HG03378 (cell line): ENCODE results near the gene MYRF.

Source experiments
- ATAC-seq: cut with Tn5 transposase; IDR thresholded peaks from one replicate; pipeline ENCODE4 v1.9.1; 2021; ENCODE audit warnings: mild to moderate bottlenecking, moderate library complexity; ENCODE audit not compliant: unreplicated experiment

Gene MYRF

GRCh38 chr11:61757213-61757862 is 4.9 kb downstream of the MYRF start:
- ATAC-seq: no peak

- ATAC-seq: no peak
Measured at GRCh38 chr11:61760946-61761345, 8.5 kb downstream of the MYRF start.

- ATAC-seq: no peak
Measured at GRCh38 chr11:61761440-61762222, 9.2 kb downstream of the MYRF start.

- ATAC-seq: no peak
Measured at GRCh38 chr11:61762223-61762615, 9.8 kb downstream of the MYRF start.

GRCh38 chr11:61762798-61763197 is 10.4 kb downstream of the MYRF start:
- no peak for ATAC-seq

- no peak for ATAC-seq
Measured at GRCh38 chr11:61763930-61764605, 11.6 kb downstream of the MYRF start.

- ATAC-seq: no peak
Measured at GRCh38 chr11:61764606-61765260, 12.3 kb downstream of the MYRF start.

- no peak for ATAC-seq
Measured at GRCh38 chr11:61765550-61766253, 13.3 kb downstream of the MYRF start.

- no peak for ATAC-seq
Measured at GRCh38 chr11:61766353-61766841, 14.0 kb downstream of the MYRF start.

- no peak for ATAC-seq
Measured at GRCh38 chr11:61768376-61769076, 16.1 kb downstream of the MYRF start.

- no peak for ATAC-seq
Measured at GRCh38 chr11:61769169-61769920, 16.9 kb downstream of the MYRF start.

GRCh38 chr11:61769946-61770683 is 17.7 kb downstream of the MYRF start:
- ATAC-seq: no peak

GRCh38 chr11:61771195-61771894 is 18.9 kb downstream of the MYRF start:
- ATAC-seq: no peak

- ATAC-seq: no peak
Measured at GRCh38 chr11:61771985-61772455, 19.6 kb downstream of the MYRF start.

GRCh38 chr11:61773356-61773755 is 20.9 kb downstream of the MYRF start:
- no peak for ATAC-seq

GRCh38 chr11:61773809-61774208 is 21.4 kb downstream of the MYRF start:
- ATAC-seq: no peak

- ATAC-seq: no peak
Measured at GRCh38 chr11:61774411-61774810, 22.0 kb downstream of the MYRF start.

GRCh38 chr11:61775106-61775505 is 22.7 kb downstream of the MYRF start:
- no peak for ATAC-seq
